Measurements from ENCODE around the gene TMEM244.

DNA sequence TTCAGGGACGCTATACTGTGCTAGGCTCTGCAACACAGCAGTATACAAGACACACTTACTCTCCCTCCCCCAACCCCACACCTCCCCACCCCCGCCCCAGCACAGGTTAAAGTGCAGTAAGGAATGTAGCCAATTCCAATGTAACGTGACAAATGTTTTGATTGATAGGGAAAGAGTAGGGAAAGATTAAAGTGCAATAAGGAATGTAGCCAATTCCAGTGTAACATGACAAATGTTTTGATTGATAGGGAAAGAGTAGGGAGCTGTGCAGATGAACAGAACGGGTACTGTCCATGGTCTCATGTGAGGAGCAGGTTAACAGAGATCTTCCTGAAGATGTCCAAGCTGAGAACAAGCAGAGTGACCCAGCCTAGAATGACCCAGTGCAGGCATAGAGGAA is 69.1 kb downstream of the TMEM244 start:
- no peak for TF ChIP-seq GATA2 (IDR thresholded peaks at IDR 0.05; ENCODE audit: low read depth, low read length)
- no peak for TF ChIP-seq GATA3 (IDR thresholded peaks at IDR 0.05; ENCODE audit: low read depth, low read length)
